Naive thymus-derived CD8-positive, alpha-beta T cell (primary cell): ENCODE results near the gene WDR90. TPM values are rescaled to one million over a fixed set of nuclear protein-coding genes. Genes with fewer than 3 reads are reported as not detected.

ENCODE experiments used
- polyA plus RNA-seq, 3 donors: library from polyadenylated mRNA; unstranded; fragments of 300-500 nt; fragmentation: Illumina TruSeq; gene quantifications; one replicate each; pipeline ENCODE4 v1.2.3, GENCODE V29; 2021
- total RNA-seq, 8 experiments: library from RNA in 2 of 8; stranded (reverse) in 2 of 8; gene quantifications; one replicate each; pipeline ENCODE4 v1.2.3 and lab custom pipeline; 2021 to 2026

WDR90 gene
- total and polyA plus RNA-seq, 5 experiments from 2014 or later = 0.27 to 19.2 (median 2.5) TPM

Other genes with a start within 250 kb of the WDR90 start
- 10 to 100 TPM in 1 of 2 experiments, 1 to 10 TPM in 1; 8.5 to 10.8 TPM for gene DECR2, start 247.5 kb upstream of the WDR90 start, total RNA-seq
- 10 to 100 TPM in 1 of 3 donors, 1 to 10 TPM in 2; 7.4 to 12.2 (median 8.5) TPM for gene DECR2, start 247.5 kb upstream of the WDR90 start, polyA plus RNA-seq
- gene RAB11FIP3, start 223.7 kb upstream of the WDR90 start, total RNA-seq = 10 to 100 TPM; 43.8 to 49.7 TPM
- 1 to 10 TPM; 1.3 to 5.0 (median 2.2) TPM for gene RAB11FIP3, start 223.7 kb upstream of the WDR90 start, polyA plus RNA-seq
- 10 to 100 TPM; 63.1 to 63.2 TPM for gene CAPN15, start 121.7 kb upstream of the WDR90 start, total RNA-seq
- gene CAPN15, start 121.7 kb upstream of the WDR90 start, polyA plus RNA-seq = 1 to 10 TPM; 5.5 to 7.9 (median 6.0) TPM
- gene PRR35, start 89.0 kb upstream of the WDR90 start, total RNA-seq = not detected
- gene PRR35, start 89.0 kb upstream of the WDR90 start, polyA plus RNA-seq = not detected
- 1 to 10 TPM; 4.7 to 5.3 TPM for gene NHLRC4, start 82.4 kb upstream of the WDR90 start, total RNA-seq
- gene NHLRC4, start 82.4 kb upstream of the WDR90 start, polyA plus RNA-seq = 1 to 10 TPM; 1.5 to 3.3 (median 1.7) TPM
- gene PIGQ, start 79.4 kb upstream of the WDR90 start, total RNA-seq = 10 to 100 TPM; 55.8 to 59.0 TPM
- gene PIGQ, start 79.4 kb upstream of the WDR90 start, polyA plus RNA-seq = 10 to 100 TPM in 1 of 3 donors, 1 to 10 TPM in 2; 8.8 to 13.4 (median 9.3) TPM
- gene RAB40C, start 59.3 kb upstream of the WDR90 start, total RNA-seq = 10 to 100 TPM; 18.6 to 19.9 TPM
- gene RAB40C, start 59.3 kb upstream of the WDR90 start, polyA plus RNA-seq = 10 to 100 TPM in 1 of 3 donors, 1 to 10 TPM in 2; 5.8 to 14.6 (median 6.2) TPM
- gene WFIKKN1, start 18.4 kb upstream of the WDR90 start, total RNA-seq = under 1 TPM; 0.47 to 0.57 TPM
- under 1 TPM in 1 of 3 donors, not detected in 2; 0.07 TPM for gene WFIKKN1, start 18.4 kb upstream of the WDR90 start, polyA plus RNA-seq
- 10 to 100 TPM; 69.2 to 72.6 TPM for gene METTL26, start 13.1 kb upstream of the WDR90 start, total RNA-seq
- 10 to 100 TPM; 88.4 to 98.4 (median 89.8) TPM for gene METTL26, start 13.1 kb upstream of the WDR90 start, polyA plus RNA-seq
- 10 to 100 TPM; 31.9 to 32.2 TPM for gene MCRIP2, start 7.5 kb upstream of the WDR90 start, total RNA-seq
- 10 to 100 TPM; 28.1 to 36.6 (median 35.5) TPM for gene MCRIP2, start 7.5 kb upstream of the WDR90 start, polyA plus RNA-seq
- 100 to 1,000 TPM; 220 TPM for gene RHOT2, start 18.8 kb downstream of the WDR90 start, total RNA-seq
- 10 to 100 TPM; 25.1 to 44.8 (median 31.8) TPM for gene RHOT2, start 18.8 kb downstream of the WDR90 start, polyA plus RNA-seq
- 1 to 10 TPM; 1.3 to 1.4 TPM for gene RHBDL1, start 26.3 kb downstream of the WDR90 start, total RNA-seq
- not detected for gene RHBDL1, start 26.3 kb downstream of the WDR90 start, polyA plus RNA-seq
- gene STUB1, start 31.0 kb downstream of the WDR90 start, total RNA-seq = 100 to 1,000 TPM in 1 of 2 experiments, 10 to 100 TPM in 1; 86.4 to 103 TPM
- 100 to 1,000 TPM; 133 to 142 (median 135) TPM for gene STUB1, start 31.0 kb downstream of the WDR90 start, polyA plus RNA-seq
- gene JMJD8, start 35.0 kb downstream of the WDR90 start, total RNA-seq = 10 to 100 TPM; 40.8 to 41.2 TPM
- gene JMJD8, start 35.0 kb downstream of the WDR90 start, polyA plus RNA-seq = 10 to 100 TPM; 31.7 to 62.8 (median 46.0) TPM
- gene WDR24, start 41.0 kb downstream of the WDR90 start, total RNA-seq = 10 to 100 TPM; 16.1 to 18.4 TPM
- 10 to 100 TPM; 12.7 to 18.9 (median 14.7) TPM for gene WDR24, start 41.0 kb downstream of the WDR90 start, polyA plus RNA-seq
- 10 to 100 TPM; 28.4 to 29.3 TPM for gene FBXL16, start 56.4 kb downstream of the WDR90 start, total RNA-seq
- 10 to 100 TPM in 1 of 3 donors, 1 to 10 TPM in 2; 3.0 to 22.0 (median 9.5) TPM for gene FBXL16, start 56.4 kb downstream of the WDR90 start, polyA plus RNA-seq
- gene METRN, start 65.8 kb downstream of the WDR90 start, total RNA-seq = 10 to 100 TPM; 13.1 to 14.4 TPM
- 10 to 100 TPM; 22.1 to 40.9 (median 35.8) TPM for gene METRN, start 65.8 kb downstream of the WDR90 start, polyA plus RNA-seq
- gene ANTKMT, start 71.8 kb downstream of the WDR90 start, total RNA-seq = 10 to 100 TPM; 44.3 to 48.2 TPM
- 100 to 1,000 TPM in 2 of 3 donors, 10 to 100 TPM in 1; 93.5 to 128 (median 113) TPM for gene ANTKMT, start 71.8 kb downstream of the WDR90 start, polyA plus RNA-seq
- gene CCDC78, start 77.1 kb downstream of the WDR90 start, total RNA-seq = 10 to 100 TPM; 12.0 to 15.1 TPM
- gene CCDC78, start 77.1 kb downstream of the WDR90 start, polyA plus RNA-seq = 1 to 10 TPM in 2 of 3 donors, not detected in 1; 1.1 to 1.4 TPM
- 10 to 100 TPM; 50.1 to 67.0 TPM for gene HAGHL, start 77.7 kb downstream of the WDR90 start, total RNA-seq
- gene HAGHL, start 77.7 kb downstream of the WDR90 start, polyA plus RNA-seq = 1 to 10 TPM; 5.0 to 6.2 (median 6.0) TPM
- 10 to 100 TPM; 56.0 to 56.4 TPM for gene CIAO3, start 91.6 kb downstream of the WDR90 start, total RNA-seq
- gene CIAO3, start 91.6 kb downstream of the WDR90 start, polyA plus RNA-seq = 10 to 100 TPM; 13.7 to 25.7 (median 16.9) TPM
- gene MSLN, start 111.4 kb downstream of the WDR90 start, total RNA-seq = not detected
- gene MSLN, start 111.4 kb downstream of the WDR90 start, polyA plus RNA-seq = not detected
- gene RPUSD1, start 139.0 kb downstream of the WDR90 start, total RNA-seq = 10 to 100 TPM; 27.7 to 29.1 TPM
- 10 to 100 TPM; 19.7 to 32.2 (median 22.0) TPM for gene RPUSD1, start 139.0 kb downstream of the WDR90 start, polyA plus RNA-seq
- gene CHTF18, start 139.3 kb downstream of the WDR90 start, total RNA-seq = 10 to 100 TPM; 47.8 to 54.3 TPM
- 1 to 10 TPM; 3.5 to 4.3 (median 4.0) TPM for gene CHTF18, start 139.3 kb downstream of the WDR90 start, polyA plus RNA-seq
- not detected for gene GNG13, start 151.4 kb downstream of the WDR90 start, total RNA-seq
- gene GNG13, start 151.4 kb downstream of the WDR90 start, polyA plus RNA-seq = not detected